GM19099 (cell line): ENCODE data around the gene NCBP3.

ENCODE experiments used
- POLR2A ChIP-seq: IDR thresholded peaks from 3 replicates; pipeline ENCODE4 v1.6.1; 2011; ENCODE audit warnings: low read depth; ENCODE audit not compliant: insufficient read length; ENCODE audit errors: extremely low read depth

Gene NCBP3

GRCh38 chr17:3812284-3812683 is 33.8 kb downstream of the NCBP3 start:
- no peak for TF ChIP-seq POLR2A

GRCh38 chr17:3810019-3810418 is 36.0 kb downstream of the NCBP3 start:
- no peak for TF ChIP-seq POLR2A

DNA sequence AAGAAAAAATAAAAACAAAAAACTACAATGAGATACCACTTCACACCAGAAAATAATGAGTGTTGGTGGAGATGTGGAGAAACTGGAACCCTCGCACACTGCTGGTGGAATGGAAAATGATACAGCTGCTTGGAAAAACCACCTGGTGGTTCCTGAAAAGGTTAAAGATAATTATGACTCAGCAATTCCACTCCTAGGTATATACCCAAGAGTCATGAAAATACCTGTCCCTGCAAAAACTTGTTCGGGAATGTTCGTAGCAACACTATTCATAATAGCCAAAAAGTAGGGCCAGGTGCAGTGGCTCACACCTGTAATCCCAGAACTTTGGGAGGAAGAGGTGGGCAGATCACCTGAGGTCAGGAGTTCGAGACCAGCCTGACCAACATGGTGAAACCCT is 36.9 kb downstream of the NCBP3 start:
- no peak for TF ChIP-seq POLR2A

DNA sequence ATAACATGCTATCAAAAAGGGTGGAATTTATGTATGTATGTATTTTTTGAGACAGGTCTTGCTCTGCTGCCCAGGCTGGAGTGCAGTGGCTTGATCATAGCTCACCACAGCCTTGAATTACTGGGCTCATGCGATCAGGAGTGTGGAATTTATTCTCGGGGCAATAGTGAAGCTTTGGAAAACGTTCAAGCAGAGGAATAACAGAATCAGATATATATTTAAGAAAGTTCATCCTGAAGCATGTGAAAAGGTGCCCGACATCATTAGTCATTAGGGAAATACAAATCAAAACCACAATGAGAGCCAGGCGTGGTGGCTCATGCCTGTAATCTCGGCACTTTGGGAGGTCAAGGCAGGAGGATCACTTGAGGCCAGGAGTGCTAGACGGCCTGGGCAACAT is 37.3 kb downstream of the NCBP3 start:
- no peak for TF ChIP-seq POLR2A

DNA sequence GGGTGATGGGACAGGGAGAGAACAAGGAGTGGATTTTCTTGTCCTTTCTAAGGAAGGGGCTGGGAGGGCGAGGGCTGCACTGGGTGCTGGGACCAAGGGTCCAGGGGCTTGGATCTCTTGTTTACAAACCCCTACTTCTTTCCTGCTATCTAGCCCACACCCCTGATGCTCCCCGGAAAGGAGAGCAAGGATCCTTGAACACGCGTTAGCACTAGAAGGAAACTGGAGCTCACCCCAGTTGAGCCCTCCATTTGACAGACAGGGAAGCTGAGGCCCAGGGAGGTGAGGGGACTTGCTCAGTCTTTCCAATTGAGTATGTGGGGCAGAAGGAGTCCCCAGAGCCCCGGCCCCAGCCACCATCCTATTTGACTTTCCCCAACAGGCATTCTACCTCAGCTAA is 40.5 kb downstream of the NCBP3 start:
- TF ChIP-seq POLR2A: no peak

GRCh38 chr17:3804503-3804931 is 41.5 kb downstream of the NCBP3 start:
- no peak for TF ChIP-seq POLR2A

DNA sequence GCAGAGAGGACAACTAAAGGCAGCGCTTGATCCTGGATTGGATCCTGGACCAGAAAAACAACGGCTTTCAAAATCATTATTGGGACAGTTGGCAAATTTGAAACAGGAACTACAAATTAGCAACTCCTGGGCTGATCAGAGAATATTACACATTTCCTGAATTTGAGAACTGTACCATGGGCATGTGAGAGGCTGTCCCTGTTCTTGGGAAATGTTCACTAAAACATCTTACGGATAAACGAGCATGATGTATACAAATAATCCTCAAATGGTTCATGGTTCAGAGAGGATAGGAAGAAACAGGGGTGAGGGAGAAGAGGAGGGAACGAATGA is 42.8 kb downstream of the NCBP3 start:
- no peak for TF ChIP-seq POLR2A

DNA sequence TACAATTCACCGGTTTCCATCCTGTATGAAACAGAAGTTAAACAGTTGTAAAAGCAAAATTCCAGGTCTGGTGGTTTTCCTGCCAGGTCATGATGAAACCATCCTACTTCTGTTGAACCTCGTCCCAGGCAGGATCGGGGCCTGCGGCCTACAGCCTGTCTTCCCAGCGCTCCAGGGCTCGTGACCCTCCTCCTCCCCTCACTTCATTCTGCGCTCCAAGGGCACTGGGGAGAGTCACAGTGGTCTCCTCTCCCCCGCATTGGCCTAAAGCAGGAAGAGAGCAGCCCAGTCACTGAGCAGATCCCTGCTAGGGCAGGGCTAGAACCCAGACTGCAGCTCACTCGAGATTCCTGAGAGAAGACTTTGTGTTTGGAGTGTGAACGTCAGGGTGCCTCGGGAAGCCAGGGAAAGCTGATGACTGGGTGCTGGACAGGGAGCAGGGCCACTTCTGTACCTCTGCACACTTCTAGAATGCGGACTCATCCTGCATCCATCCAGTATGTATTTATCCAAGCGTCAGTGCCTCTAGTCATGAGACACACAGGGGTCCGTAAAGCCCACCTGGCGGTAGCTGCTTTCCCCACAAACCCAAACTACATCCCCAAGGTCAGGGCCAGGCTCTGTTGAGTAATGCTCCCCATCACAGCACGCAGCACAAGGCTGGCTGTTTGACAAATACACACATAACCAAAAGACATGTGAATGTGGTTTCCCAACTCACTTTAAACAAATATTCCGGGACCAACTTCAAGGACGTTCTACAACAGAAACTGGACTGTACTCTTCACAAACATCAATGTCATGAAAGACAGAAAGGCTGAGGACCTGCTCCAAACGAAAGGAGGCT is 43.4 kb downstream of the NCBP3 start:
- TF ChIP-seq POLR2A: no peak

- no peak for TF ChIP-seq POLR2A
These were observed 44.3 kb downstream of the NCBP3 start for GRCh38 chr17:3801792-3802191.

GRCh38 chr17:3801347-3801746 is 44.7 kb downstream of the NCBP3 start:
- no peak for TF ChIP-seq POLR2A

GRCh38 chr17:3800362-3801271 is 45.4 kb downstream of the NCBP3 start, which contains the start of gene ITGAE:
TSS of gene ITGAE (minus strand) at chr17:3801188. CDS start at chr17:3801144, 44 bp downstream.
- no peak for TF ChIP-seq POLR2A

- TF ChIP-seq POLR2A: no peak
These were observed 46.7 kb downstream of the NCBP3 start for GRCh38 chr17:3799181-3799945.

DNA sequence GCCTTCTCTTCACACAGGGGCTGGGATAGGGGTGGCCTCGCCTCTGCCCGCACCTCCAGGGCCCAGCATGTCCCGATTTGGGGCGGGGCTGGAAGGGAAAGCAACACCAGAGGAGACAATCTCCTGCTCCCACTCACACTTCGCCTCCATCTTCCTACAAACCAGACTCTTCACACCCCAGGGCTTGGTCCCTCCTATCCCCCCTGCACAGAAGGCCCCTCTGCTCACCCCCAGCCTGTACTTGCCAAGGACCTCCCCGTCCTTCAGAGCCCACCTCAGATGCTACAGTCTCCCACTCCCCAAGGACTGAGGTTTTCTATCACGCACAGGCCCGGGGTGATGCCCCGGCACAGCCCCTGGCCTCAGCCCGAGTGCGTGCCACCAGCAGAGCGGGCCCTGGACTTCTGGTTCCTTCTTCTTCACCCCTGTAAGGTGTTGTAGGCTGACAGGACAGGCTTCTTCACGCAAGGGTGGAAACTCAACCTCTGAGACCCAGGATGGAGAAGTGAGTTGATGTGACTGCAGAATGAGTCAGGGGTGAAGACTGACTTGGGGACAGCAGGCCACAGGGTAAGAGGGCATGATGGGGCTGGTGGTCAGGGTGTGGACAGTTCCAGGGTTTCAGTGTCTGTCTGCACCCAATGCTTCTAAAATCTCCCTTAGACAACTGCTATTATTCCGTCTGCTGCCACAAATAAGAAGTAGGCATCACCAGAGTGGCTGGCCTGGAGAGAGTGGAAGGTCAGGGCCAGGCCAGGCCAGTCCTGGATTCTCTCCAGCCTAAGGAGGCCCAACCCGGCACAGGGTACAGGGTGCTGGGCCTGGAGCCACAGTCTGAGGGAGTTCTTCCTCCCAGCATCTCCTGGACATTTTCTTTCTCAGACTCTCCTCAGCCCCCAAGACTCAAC is 47.5 kb downstream of the NCBP3 start:
- no peak for TF ChIP-seq POLR2A

DNA sequence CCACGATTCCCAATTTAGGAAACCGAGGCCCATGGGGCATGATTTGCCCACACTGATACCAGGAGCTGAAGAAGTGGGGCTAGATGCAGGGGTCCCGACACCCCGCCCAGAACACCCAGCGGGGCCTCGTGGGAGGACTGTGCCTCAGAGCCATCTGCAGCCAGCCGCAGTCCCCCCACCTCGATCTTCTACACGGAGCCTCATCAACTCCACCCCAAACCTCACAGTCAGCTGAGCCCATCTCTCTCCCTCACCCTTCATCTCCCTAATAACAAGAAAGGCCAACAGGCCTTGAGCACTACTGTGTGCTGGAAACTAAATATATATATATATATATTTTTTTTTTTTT is 49.2 kb downstream of the NCBP3 start:
- peak; percentile 33 for TF ChIP-seq POLR2A

DNA sequence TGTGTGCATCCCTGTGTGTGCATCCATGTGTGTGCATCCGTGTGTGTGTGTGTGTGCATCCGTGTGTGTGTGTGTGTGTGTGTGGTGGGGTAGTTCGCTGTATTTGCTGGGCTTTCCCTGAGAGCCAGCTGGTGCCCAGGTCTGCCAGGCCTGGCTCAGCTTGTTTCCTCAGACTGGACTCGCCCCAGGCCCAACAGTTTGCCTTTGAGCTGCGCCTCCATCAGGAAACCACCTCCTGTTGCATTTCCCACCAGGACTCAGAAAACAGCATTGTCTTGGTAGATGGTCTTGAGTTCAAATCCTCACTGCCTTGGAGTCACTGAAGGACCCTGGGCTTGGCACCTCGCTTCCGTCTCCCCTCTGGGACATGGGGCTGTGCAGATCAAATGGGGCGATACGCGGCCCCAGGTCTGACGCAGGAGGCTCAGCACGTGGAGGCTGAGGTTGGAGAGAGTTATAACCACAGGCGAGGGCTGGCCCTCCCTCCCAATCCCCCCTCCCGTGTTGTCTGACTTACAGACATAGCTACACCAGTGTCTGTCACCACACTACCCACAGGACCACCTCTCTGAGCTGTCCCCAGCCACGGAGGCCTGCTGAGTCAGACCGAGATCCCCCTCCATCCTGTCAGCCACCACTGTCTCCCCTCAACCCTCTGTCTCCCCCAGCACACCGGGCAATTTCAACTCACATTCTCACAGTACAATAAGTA is 49.8 kb downstream of the NCBP3 start:
- no peak for TF ChIP-seq POLR2A
